Trophoblast cell (in vitro differentiated cells and primary cell): ENCODE results near the gene OR51I2.

Experiments
- DNase-seq, 2 donors: peaks; one replicate each; pipeline ENCODE4 v3.0.0-alpha.2; 2016
- H2AFZ ChIP-seq: 2 replicates; pipeline ENCODE4 v1.6.1; 2013; ENCODE audit warnings: low read length, moderate library complexity, mild to moderate bottlenecking; ENCODE audit not compliant: insufficient read depth, poor library complexity
- H2AK5ac ChIP-seq: 2 replicates; pipeline ENCODE4 v1.6.1; 2013; ENCODE audit warnings: mild to moderate bottlenecking, low read length
- H2BK120ac ChIP-seq: 2 replicates; pipeline ENCODE4 v1.6.1; 2013; ENCODE audit warnings: low read length, mild to moderate bottlenecking, moderate library complexity; ENCODE audit not compliant: insufficient read depth, poor library complexity
- H2BK12ac ChIP-seq: 2 replicates; pipeline ENCODE4 v1.6.1; 2013; ENCODE audit warnings: mild to moderate bottlenecking, low read length, moderate library complexity
- H2BK5ac ChIP-seq: 2 replicates; pipeline ENCODE4 v1.6.1; 2013; ENCODE audit warnings: low read length, low read depth, moderate library complexity, mild to moderate bottlenecking; ENCODE audit not compliant: poor library complexity
- H3K14ac ChIP-seq: 2 replicates; pipeline ENCODE4 v1.6.1; 2013; ENCODE audit warnings: mild to moderate bottlenecking, low read length
- H3K18ac ChIP-seq: 2 replicates; pipeline ENCODE4 v1.6.1; 2013; ENCODE audit warnings: mild to moderate bottlenecking, low read length
- H3K23ac ChIP-seq: 2 replicates; pipeline ENCODE4 v1.6.1; 2013; ENCODE audit warnings: low read length
- H3K27ac ChIP-seq: 2 replicates; pipeline ENCODE4 v1.5.1; 2013; ENCODE audit warnings: low read depth, mild to moderate bottlenecking, inconsistent platforms, low read length, moderate library complexity
- H3K27me3 ChIP-seq: 2 replicates; pipeline ENCODE4 v1.6.1; 2013; ENCODE audit warnings: inconsistent platforms, mild to moderate bottlenecking, low read length, moderate library complexity; ENCODE audit not compliant: insufficient read depth
- H3K36me3 ChIP-seq, 2 experiments: 1 replicate in 1 of 2; 2 replicates in 1 of 2; pipeline ENCODE4 v1.6.1; 2013; ENCODE audit warnings: low read length in 2 of 2, mild to moderate bottlenecking in 2 of 2, moderate library complexity in 1 of 2; ENCODE audit not compliant: insufficient read depth in 2 of 2, control insufficient read depth in 1 of 2
- H3K4ac ChIP-seq: 2 replicates; pipeline ENCODE4 v1.6.1; 2013; ENCODE audit warnings: low read depth, mild to moderate bottlenecking, low read length, moderate library complexity
- H3K4me1 ChIP-seq, 2 experiments: 1 replicate in 1 of 2; 2 replicates in 1 of 2; pipeline ENCODE4 v1.6.1; 2013; ENCODE audit warnings: low read length in 2 of 2, mild to moderate bottlenecking in 2 of 2, moderate library complexity in 1 of 2; ENCODE audit not compliant: insufficient read depth in 2 of 2, control insufficient read depth in 1 of 2
- H3K4me2 ChIP-seq: 2 replicates; pipeline ENCODE4 v1.6.1; 2013; ENCODE audit warnings: inconsistent platforms, mild to moderate bottlenecking, low read length, moderate library complexity
- H3K4me3 ChIP-seq: 2 replicates; pipeline ENCODE4 v1.5.1; 2013; ENCODE audit warnings: mild to moderate bottlenecking, low read depth, low read length, inconsistent platforms
- H3K79me1 ChIP-seq: one replicate; pipeline ENCODE4 v1.6.1; 2013; ENCODE audit warnings: low read length
- H3K79me2 ChIP-seq: 2 replicates; pipeline ENCODE4 v1.6.1; 2013; ENCODE audit warnings: low read length, mild to moderate bottlenecking; ENCODE audit not compliant: control insufficient read depth, insufficient read depth, poor library complexity
- H3K9ac ChIP-seq: 2 replicates; pipeline ENCODE4 v1.6.1; 2013; ENCODE audit warnings: mild to moderate bottlenecking, low read length
- H3K9me3 ChIP-seq: 2 replicates; pipeline ENCODE4 v1.6.1; 2013; ENCODE audit warnings: low read depth, mild to moderate bottlenecking, control low read depth, inconsistent platforms, low read length; ENCODE audit not compliant: insufficient read depth
- H4K12ac ChIP-seq: 2 replicates; pipeline ENCODE4 v1.6.1; 2013; ENCODE audit warnings: low read depth, mild to moderate bottlenecking, low read length, moderate library complexity
- H4K8ac ChIP-seq: 2 replicates; pipeline ENCODE4 v1.6.1; 2013; ENCODE audit warnings: low read depth, mild to moderate bottlenecking, low read length, moderate library complexity
- H4K91ac ChIP-seq: one replicate; pipeline ENCODE4 v1.6.1; 2013; ENCODE audit warnings: low read depth, mild to moderate bottlenecking, low read length, moderate library complexity
- WGBS: extraction: QIAGEN DNeasy Blood & Tissue Kit; methylation state at CpG from one replicate; pipeline ENCODE4 v1.1.7; 2013; ENCODE audit warnings: missing lambda C conversion rate; ENCODE audit not compliant: insufficient read length, insufficient coverage; ENCODE audit errors: extremely low coverage; 5-methylcytosine and 5-hydroxymethylcytosine counted together

Gene OR51I2

DNA sequence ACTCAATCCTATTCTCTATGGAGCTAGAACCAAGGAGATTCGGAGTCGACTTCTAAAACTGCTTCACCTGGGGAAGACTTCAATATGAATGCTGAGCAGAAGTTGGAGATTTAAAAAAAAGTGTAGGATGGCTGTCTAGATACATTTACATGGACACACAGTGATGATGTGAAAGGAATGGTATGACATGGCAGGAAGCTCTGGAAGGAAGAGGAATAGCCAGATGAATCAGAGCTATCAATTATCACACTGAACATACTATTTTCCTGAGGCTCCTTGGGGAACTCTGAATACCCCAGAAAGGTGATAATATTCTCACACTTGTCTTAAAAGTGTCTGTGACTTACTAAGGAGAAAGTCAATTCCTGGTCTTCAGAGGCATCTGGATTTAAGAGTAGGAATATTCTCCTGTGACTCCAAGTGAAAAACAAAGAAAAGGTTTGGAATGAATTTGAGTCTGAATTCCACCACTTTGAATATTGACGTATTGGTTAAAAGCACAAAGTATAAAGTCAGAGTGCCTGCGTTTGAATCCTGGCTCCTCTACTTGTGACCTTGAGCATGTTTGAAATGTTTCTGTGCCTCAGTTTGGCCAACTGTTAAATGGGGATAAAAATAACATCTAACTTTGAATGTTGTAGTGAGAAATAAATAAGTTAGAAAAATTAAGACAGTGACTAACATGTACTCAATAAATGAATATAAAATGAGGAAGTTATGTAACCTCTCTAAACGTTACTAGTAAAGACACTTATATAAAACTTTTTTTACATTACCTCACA is 40.6 kb downstream of the OR51I2 start:
- H4K8ac ChIP-seq: no peak overlapping the region
- WGBS: no CpG with 5 or more reads among the region's 5 CpGs
- H2AK5ac ChIP-seq: no peak overlapping the region
- no peak overlapping the region for H4K91ac ChIP-seq
- H4K12ac ChIP-seq: no peak overlapping the region
- H2BK120ac ChIP-seq: no peak overlapping the region
- no peak overlapping the region for H3K18ac ChIP-seq
- H3K27me3 ChIP-seq: no peaks in the 10 kb centered on the region
- no peak overlapping the region for H3K4me2 ChIP-seq
- no peak for DNase-seq
- H3K4me3 ChIP-seq: no peak overlapping the region
- no peak overlapping the region for H2AFZ ChIP-seq
- H3K9ac ChIP-seq: no peak overlapping the region
- no peak overlapping the region for H3K14ac ChIP-seq
- no peak overlapping the region for H3K4ac ChIP-seq
- no peak overlapping the region for H3K27ac ChIP-seq
- H3K23ac ChIP-seq: no peak overlapping the region
- no peaks in the 10 kb centered on the region for H3K9me3 ChIP-seq
- no peak overlapping the region for H2BK12ac ChIP-seq
- H3K36me3 ChIP-seq: no peaks in the 10 kb centered on the region
- no peaks in the 10 kb centered on the region for H3K79me2 ChIP-seq
- H2BK5ac ChIP-seq: no peak overlapping the region
- H3K79me1 ChIP-seq: no peaks in the 10 kb centered on the region
- H3K4me1 ChIP-seq: no peaks in the 10 kb centered on the region

DNA sequence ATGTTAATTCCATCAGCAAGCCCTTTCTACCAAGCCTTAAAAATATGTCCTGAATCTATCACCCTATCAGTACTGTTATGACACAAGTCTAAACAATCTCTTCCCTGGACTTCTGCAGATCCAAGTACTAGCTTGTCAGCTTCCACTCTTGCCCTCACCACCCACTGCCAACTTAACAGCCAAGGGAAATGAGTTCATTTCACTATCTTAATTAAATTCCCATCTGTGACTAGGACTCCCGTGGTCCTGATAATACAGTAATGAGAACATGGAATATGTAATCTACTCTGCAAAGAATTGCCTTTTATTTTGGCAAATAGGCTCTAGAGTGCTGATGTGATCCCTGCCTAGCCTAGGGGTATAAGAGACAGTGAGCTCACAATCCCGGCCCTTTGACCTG is 50.5 kb downstream of the OR51I2 start:
- H3K79me2 ChIP-seq: no peaks in the 10 kb centered on the region
- H3K18ac ChIP-seq: no peak overlapping the region
- H2BK5ac ChIP-seq: no peak overlapping the region
- no peak overlapping the region for H3K27ac ChIP-seq
- H3K4me3 ChIP-seq: no peak overlapping the region
- H3K9me3 ChIP-seq: no peaks in the 10 kb centered on the region
- H3K9ac ChIP-seq: no peak overlapping the region
- H3K4ac ChIP-seq: no peak overlapping the region
- H3K23ac ChIP-seq: no peak overlapping the region
- no peak overlapping the region for H4K12ac ChIP-seq
- H3K79me1 ChIP-seq: no peaks in the 10 kb centered on the region
- no peaks in the 10 kb centered on the region for H3K36me3 ChIP-seq
- no peak overlapping the region for H2BK120ac ChIP-seq
- no peak overlapping the region for H4K91ac ChIP-seq
- H3K4me1 ChIP-seq: no peaks in the 10 kb centered on the region
- no peak overlapping the region for H2AK5ac ChIP-seq
- no peak overlapping the region for H4K8ac ChIP-seq
- H3K4me2 ChIP-seq: no peak overlapping the region
- H2AFZ ChIP-seq: no peak overlapping the region
- H2BK12ac ChIP-seq: no peak overlapping the region
- DNase-seq: no peak
- H3K27me3 ChIP-seq: no peaks in the 10 kb centered on the region
- no peak overlapping the region for H3K14ac ChIP-seq
- WGBS: no CpG with 5 or more reads among the region's 2 CpGs

DNA sequence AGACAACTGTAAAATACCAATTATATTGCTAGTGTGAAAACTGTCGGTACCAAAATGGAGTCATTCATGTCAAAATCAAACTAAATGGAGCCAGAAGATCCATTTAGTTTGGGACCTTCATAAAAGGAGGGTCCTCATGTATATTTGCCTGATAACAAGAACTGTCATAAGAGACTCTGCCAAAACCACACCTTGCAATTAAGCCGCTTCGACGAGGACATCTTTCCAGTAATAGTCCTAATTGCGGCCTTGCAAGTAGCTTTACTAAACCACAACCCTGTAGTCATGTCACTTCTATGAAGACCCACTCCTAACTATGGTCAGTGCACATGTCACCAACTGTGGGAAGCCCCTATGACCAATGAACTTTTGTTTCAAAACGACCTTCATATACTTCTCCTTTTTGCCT is 51.3 kb downstream of the OR51I2 start:
- Histone ChIP-seq H3K4ac (no peak overlapping the region), H2AK5ac (no peak overlapping the region), H4K12ac (no peak overlapping the region), H2BK5ac (no peak overlapping the region), H3K9me3 (no peaks in the 10 kb centered on the region), H2AFZ (no peak overlapping the region), H2BK120ac (no peak overlapping the region), H4K91ac (no peak overlapping the region), H3K4me2 (no peak overlapping the region), H3K23ac (no peak overlapping the region), H3K27ac (no peak overlapping the region), H3K4me3 (no peak overlapping the region), H3K9ac (no peak overlapping the region), H3K14ac (no peak overlapping the region), H4K8ac (no peak overlapping the region), H2BK12ac (no peak overlapping the region), H3K18ac (no peak overlapping the region), H3K79me1 (no peaks in the 10 kb centered on the region), H3K27me3 (no peaks in the 10 kb centered on the region), H3K79me2 (no peaks in the 10 kb centered on the region), H3K4me1 (no peaks in the 10 kb centered on the region), H3K36me3 (no peaks in the 10 kb centered on the region)
- DNase-seq: no peak
- WGBS: no CpG with 5 or more reads among the region's 6 CpGs

GRCh38 chr11:5504403-5504921 is 55.3 kb downstream of the OR51I2 start:
- H2BK12ac ChIP-seq: no peak overlapping the region

More at GRCh38 chr11:5504403-5504921, 55.3 kb downstream of the OR51I2 start:
- Histone ChIP-seq H2AK5ac (no peak overlapping the region), H3K4me2 (no peak overlapping the region), H3K23ac (no peak overlapping the region), H3K9me3 (peaks cover 4% of the 10 kb centered on the region), H2BK5ac (no peak overlapping the region), H3K27ac (no peak overlapping the region), H3K4ac (no peak overlapping the region), H3K27me3 (no peaks in the 10 kb centered on the region), H4K91ac (no peak overlapping the region), H3K4me3 (no peak overlapping the region), H4K8ac (no peak overlapping the region), H3K18ac (no peak overlapping the region), H3K79me1 (no peaks in the 10 kb centered on the region), H4K12ac (no peak overlapping the region), H2AFZ (no peak overlapping the region), H3K79me2 (no peaks in the 10 kb centered on the region), H2BK120ac (no peak overlapping the region), H3K9ac (no peak overlapping the region), H3K36me3 (no peaks in the 10 kb centered on the region), H3K4me1 (no peaks in the 10 kb centered on the region), H3K14ac (no peak overlapping the region)
- no CpG with 5 or more reads among the region's 2 CpGs for WGBS
- DNase-seq: no peak
